Stimulated activated CD4-positive, alpha-beta T cell treated with anti-CD3 and anti-CD28 coated beads, Interleukin-15, amount 100 ng/mL, for 48 hours (primary cell): ENCODE data around the gene THPO.

ENCODE experiments used
- DNase-seq, 2 donors: peaks; one replicate each; pipeline ENCODE4 v3.0.0-alpha.2; 2020; ENCODE audit warnings: low read depth in 2 of 2

Gene THPO

GRCh38 chr3:184333700-184334099 lies 44.3 kb downstream of the THPO start:
- no peak for DNase-seq

GRCh38 chr3:184333190-184333589 lies 44.8 kb downstream of the THPO start:
- DNase-seq, result no peak

GRCh38 chr3:184332370-184333090 lies 45.5 kb downstream of the THPO start:
- DNase-seq, result no peak

- no peak for DNase-seq
Observed at GRCh38 chr3:184328516-184328915, 49.5 kb downstream of the THPO start.

DNA sequence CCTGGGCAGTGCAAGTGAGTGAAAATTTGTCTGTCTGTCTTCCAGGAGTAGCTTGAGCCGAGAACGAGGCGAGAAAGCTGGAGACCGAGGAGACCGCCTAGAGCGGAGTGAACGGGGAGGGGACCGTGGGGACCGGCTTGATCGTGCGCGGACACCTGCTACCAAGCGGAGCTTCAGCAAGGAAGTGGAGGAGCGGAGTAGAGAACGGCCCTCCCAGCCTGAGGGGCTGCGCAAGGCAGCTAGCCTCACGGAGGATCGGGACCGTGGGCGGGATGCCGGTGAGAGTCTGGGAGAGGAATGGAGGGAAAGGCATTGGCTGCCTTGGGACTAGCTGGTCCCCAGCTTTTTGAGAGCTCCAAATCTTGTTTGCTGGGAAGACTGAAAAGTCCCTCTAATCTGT lies 50.8 kb downstream of the THPO start:
- no peak for DNase-seq

- peak; percentile 38 to 47 for DNase-seq
Observed at GRCh38 chr3:184325715-184326369, 52.2 kb downstream of the THPO start.

GRCh38 chr3:184325269-184325668 lies 52.7 kb downstream of the THPO start:
- no peak for DNase-seq

DNA sequence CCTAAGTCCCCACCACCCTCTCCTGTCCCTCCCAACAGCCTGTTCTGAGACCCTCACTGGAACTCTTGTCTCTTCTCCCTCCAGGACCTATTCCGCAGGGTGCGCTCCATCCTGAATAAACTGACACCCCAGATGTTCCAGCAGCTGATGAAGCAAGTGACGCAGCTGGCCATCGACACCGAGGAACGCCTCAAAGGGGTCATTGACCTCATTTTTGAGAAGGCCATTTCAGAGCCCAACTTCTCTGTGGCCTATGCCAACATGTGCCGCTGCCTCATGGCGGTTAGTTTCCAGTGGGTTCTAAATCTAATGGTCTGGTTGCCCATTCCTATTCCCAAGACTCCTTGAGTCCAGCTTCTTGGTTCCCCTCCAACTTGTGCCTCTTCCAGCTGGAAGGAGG lies 54.3 kb downstream of the THPO start:
- DNase-seq, result no peak

DNA sequence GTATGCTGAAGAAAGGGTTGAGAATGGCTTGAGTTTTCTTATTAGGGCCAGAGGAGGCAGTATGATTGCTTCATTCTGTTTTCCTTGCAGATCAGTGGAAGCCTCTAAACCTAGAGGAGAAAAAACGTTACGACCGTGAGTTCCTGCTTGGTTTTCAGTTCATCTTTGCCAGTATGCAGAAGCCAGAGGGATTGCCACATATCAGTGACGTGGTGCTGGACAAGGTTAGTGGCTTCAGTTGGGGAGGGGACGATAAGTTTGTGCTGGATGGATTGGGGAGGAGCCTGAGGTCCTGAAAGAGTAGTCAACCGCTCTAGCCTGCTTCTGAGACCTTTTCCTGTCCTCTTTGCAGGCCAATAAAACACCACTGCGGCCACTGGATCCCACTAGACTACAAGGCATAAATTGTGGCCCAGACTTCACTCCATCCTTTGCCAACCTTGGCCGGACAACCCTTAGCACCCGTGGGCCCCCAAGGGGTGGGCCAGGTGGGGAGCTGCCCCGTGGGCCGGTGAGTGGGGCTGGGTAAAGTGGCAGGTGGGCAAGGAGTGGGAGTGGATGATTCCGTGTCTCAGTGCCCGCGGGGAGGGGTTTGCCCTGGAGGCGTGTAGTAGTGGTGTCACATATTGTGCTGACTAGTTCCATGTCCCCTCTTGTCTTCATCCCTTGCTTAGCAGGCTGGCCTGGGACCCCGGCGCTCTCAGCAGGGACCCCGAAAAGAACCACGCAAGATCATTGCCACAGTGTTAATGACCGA lies 55.1 kb downstream of the THPO start:
- DNase-seq, result no peak
